Measurements from ENCODE around the gene COQ2. TPM values are rescaled to one million over a fixed set of nuclear protein-coding genes. Genes with fewer than 3 reads are reported as not detected.
A peak's percentile ranks its signal among the peaks of the same experiment; 100 is the strongest.
"Not testable (repeated sequence)": the region's sequence is repeated elsewhere in the genome, so short reads cannot be mapped to it uniquely, and the experiment has no call there.

The COQ2 gene, protein sequence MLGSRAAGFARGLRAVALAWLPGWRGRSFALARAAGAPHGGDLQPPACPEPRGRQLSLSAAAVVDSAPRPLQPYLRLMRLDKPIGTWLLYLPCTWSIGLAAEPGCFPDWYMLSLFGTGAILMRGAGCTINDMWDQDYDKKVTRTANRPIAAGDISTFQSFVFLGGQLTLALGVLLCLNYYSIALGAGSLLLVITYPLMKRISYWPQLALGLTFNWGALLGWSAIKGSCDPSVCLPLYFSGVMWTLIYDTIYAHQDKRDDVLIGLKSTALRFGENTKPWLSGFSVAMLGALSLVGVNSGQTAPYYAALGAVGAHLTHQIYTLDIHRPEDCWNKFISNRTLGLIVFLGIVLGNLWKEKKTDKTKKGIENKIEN
- 9.5 and 14.7 TPM in 2 replicates for total RNA-seq

DNA sequence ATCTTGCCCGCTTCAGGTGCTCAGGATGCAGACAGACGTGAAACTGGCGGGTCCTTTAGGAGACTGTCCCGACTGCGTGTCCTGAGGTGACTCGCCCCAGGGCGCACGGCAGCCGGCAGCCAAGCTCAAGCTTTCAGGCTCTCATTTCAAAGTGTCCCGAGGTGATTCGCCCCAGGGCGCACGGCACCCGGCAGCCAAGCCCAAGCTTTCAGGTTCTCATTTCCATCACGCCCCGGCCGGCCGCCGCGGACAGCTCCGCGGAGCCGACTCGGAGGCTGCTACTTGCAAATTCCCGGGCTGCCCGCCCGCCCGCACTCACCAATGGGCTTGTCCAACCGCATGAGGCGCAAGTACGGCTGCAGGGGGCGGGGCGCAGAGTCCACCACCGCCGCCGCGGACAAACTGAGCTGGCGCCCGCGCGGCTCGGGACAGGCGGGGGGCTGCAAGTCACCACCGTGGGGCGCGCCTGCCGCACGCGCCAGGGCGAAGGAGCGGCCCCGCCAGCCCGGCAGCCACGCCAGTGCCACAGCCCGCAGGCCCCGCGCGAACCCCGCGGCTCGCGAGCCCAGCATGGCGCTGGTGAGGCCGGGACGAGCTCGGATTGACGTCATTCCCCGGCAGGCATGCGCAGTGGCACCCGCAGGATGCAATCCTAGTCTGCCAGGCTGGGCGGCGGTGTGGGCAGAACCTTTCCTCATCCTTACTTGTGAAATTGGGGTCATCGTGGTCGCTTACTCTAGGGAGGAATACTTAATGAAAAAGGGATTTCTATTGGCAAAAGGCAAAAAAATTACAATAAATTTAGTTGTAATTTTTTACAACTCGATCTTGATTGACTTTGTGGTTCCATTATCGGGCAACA lies at the start of gene COQ2:
Gene COQ2 (minus strand): TSS at position 606 of the 862 bp plus-strand sequence. CDS start 34 bp downstream, at position 572.
- peak; percentile 86 for DNase-seq (ENCODE audit: low read depth)
- TF ChIP-seq, protein P1, sequence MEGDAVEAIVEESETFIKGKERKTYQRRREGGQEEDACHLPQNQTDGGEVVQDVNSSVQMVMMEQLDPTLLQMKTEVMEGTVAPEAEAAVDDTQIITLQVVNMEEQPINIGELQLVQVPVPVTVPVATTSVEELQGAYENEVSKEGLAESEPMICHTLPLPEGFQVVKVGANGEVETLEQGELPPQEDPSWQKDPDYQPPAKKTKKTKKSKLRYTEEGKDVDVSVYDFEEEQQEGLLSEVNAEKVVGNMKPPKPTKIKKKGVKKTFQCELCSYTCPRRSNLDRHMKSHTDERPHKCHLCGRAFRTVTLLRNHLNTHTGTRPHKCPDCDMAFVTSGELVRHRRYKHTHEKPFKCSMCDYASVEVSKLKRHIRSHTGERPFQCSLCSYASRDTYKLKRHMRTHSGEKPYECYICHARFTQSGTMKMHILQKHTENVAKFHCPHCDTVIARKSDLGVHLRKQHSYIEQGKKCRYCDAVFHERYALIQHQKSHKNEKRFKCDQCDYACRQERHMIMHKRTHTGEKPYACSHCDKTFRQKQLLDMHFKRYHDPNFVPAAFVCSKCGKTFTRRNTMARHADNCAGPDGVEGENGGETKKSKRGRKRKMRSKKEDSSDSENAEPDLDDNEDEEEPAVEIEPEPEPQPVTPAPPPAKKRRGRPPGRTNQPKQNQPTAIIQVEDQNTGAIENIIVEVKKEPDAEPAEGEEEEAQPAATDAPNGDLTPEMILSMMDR (IDR thresholded peaks at IDR 0.05; ENCODE audit: insufficient read depth, low read length, severe bottlenecking): peak; percentile 13
- no peaks in the 10 kb centered on the region for H3K36me3 ChIP-seq (ENCODE audit: control insufficient read depth, insufficient read depth, low read length)
- peak within 1 kb of the TSS; percentile 44 for H3K4me3 ChIP-seq (ENCODE audit: low read depth, low read length)
- FAIRE-seq: no peak
- no peaks in the 10 kb centered on the region for H3K27me3 ChIP-seq (ENCODE audit: control insufficient read depth, insufficient read depth, low read length)

DNA sequence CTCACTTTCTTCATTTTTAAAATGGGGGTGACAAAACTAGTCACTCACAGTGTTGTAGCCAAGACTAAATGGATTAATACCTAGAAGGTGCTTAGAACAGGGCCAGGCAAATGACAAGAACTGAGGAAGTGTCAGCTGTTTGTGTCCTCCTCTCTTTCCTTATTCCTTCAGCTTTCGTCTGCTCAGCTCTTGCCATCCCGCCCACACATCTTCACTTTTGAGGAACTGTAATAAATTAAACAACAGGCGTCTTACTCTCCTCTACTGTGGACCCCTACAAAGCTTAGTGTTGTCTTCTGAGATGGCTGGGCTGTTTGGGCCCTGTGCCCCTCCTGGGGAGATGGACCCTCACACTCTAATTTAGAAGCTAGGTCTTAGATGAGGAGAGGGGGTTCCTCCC lies 47.4 kb upstream of the COQ2 start:
- FAIRE-seq (no peak), DNase-seq (ENCODE audit: low read depth) (no peak)
- TF ChIP-seq, protein P1 (IDR thresholded peaks at IDR 0.05; ENCODE audit: insufficient read depth, low read length, severe bottlenecking): no peak
- no peaks in the 10 kb centered on the region for H3K27me3 ChIP-seq (ENCODE audit: control insufficient read depth, insufficient read depth, low read length)
- H3K4me3 ChIP-seq (ENCODE audit: low read depth, low read length): no peak overlapping the region
- no peaks in the 10 kb centered on the region for H3K36me3 ChIP-seq (ENCODE audit: control insufficient read depth, insufficient read depth, low read length)

DNA sequence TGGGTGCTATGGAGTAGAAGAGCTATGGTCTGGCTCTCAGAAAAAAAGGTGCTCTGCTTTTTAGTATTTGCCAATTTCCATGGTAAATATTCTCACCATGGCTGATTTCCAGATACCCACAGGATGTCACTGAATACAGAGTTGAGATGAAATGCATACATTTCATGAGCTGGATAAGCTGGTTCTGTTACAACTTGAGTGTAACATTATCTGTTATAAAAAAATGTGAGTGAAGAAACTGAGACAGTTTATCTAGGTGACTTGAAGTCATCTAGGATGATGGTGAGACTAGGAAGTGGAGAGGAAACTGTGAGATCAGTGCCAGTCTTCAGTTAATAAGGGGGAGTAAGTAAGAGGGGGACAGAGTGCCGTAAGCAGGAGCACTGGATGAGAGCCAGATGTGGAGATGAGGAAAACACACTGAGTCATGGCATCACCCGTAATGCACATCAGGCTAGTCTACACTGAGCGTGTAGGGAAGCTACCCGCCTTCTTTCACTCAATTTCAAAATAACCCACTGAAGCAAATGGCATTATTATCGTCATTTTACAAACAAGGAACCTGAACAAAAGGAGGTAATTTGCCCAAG lies 45.0 kb upstream of the COQ2 start:
- TF ChIP-seq, protein P1 (IDR thresholded peaks at IDR 0.05; ENCODE audit: insufficient read depth, low read length, severe bottlenecking): no peak
- FAIRE-seq: peak; percentile 81
- Histone ChIP-seq H3K36me3 (ENCODE audit: control insufficient read depth, insufficient read depth, low read length) (no peaks in the 10 kb centered on the region), H3K4me3 (ENCODE audit: low read depth, low read length) (no peak overlapping the region), H3K27me3 (ENCODE audit: control insufficient read depth, insufficient read depth, low read length) (no peaks in the 10 kb centered on the region)
- peak; percentile 82 for DNase-seq (ENCODE audit: low read depth)

DNA sequence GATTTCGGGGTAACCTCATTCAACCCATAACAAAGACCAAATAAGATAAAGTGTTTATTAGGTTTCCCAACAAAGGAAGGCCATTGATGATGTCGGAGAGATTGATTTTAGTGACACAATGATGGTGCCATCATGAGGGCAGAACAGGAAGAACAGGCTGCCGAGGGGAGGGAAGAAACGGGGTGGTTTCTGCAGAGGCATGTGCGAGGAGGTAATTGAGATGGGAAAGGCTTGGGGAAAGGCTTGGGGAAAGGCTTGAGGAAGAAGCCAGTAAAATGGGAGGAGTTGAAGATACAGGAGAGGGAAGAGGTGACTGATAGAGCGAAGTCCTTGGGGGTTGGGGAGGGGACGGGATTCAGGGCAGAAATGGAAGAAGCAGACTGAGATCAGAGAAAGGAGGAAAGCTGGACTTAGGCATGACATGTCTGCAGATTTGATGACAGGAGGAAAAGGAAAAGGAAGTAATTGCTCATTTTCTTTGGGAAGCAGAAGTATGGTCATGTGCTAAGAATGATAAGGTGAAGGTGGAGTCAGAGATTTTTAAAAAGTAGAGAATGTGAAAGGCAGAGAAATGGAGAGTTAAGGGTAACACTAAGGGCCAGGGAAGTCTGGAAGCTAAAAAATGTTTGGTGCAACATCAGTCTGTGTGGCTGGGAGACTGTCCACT lies 44.1 kb upstream of the COQ2 start:
- DNase-seq (ENCODE audit: low read depth) (no peak), FAIRE-seq (no peak)
- Histone ChIP-seq H3K36me3 (ENCODE audit: control insufficient read depth, insufficient read depth, low read length) (no peaks in the 10 kb centered on the region), H3K4me3 (ENCODE audit: low read depth, low read length) (no peak overlapping the region), H3K27me3 (ENCODE audit: control insufficient read depth, insufficient read depth, low read length) (no peaks in the 10 kb centered on the region)
- TF ChIP-seq, protein P1 (IDR thresholded peaks at IDR 0.05; ENCODE audit: insufficient read depth, low read length, severe bottlenecking): no peak

DNA sequence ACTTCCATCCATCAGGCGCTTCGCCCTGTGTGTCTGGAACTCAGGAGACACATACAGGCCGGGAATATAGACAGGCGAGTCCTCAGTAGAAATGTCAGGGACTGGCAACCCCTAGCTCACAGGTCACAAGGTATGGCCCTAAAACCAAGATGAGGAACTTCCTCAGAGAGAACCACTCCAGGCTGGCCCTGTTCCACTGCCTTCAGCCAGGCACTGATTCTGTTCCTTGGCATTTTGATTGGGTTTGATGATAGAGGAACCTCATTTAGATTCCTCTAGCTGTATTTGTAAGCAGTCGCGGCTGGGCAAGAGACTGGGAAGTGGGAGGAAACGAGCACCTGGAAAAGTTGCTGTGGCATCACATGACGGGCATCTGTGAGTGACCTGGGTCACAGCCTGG lies 41.9 kb upstream of the COQ2 start:
- TF ChIP-seq, protein P1 (IDR thresholded peaks at IDR 0.05; ENCODE audit: insufficient read depth, low read length, severe bottlenecking): no peak
- DNase-seq (ENCODE audit: low read depth): no peak
- Histone ChIP-seq H3K27me3 (ENCODE audit: control insufficient read depth, insufficient read depth, low read length) (no peaks in the 10 kb centered on the region), H3K4me3 (ENCODE audit: low read depth, low read length) (no peak overlapping the region), H3K36me3 (ENCODE audit: control insufficient read depth, insufficient read depth, low read length) (no peaks in the 10 kb centered on the region)
- peak; percentile 77 for FAIRE-seq

DNA sequence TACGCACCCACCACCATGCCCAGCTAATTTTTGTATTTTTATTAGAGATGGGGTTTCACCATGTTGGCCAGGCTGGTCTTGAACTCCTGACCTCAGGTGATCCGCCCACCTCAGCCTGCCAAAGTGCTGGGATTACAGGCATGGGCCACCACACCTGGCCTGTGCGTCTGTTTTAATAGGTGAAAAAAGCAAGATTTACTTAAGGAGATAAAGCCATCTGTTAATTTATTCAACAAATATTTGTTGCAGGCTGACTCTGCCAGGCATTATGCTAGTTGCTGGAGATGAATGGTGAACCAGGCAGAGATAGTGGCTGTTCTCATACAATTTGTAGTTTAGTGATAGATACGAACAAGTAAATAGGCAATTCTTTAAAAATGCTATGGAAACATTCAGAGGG lies 40.7 kb upstream of the COQ2 start:
- not testable (repeated sequence) for FAIRE-seq; H3K4me3 ChIP-seq (ENCODE audit: low read depth, low read length)

More for the DNA sequence above, 40.7 kb upstream of the COQ2 start:
- H3K27me3 ChIP-seq (ENCODE audit: control insufficient read depth, insufficient read depth, low read length); H3K36me3 ChIP-seq (ENCODE audit: control insufficient read depth, insufficient read depth, low read length); DNase-seq (ENCODE audit: low read depth): not testable (repeated sequence)
